ENCODE data around the gene CNTD1. TPM values are rescaled to one million over a fixed set of nuclear protein-coding genes. Genes with fewer than 3 reads are reported as not detected.

Gene CNTD1
- total RNA-seq, 2 experiments from 2014 or later, result not detected

GRCh38 chr17:42796066-42796758 lies 2.4 kb upstream of the CNTD1 start:
- no peaks in the 10 kb centered on the region for H3K9me3 Mint-ChIP-seq
- POLR2A ChIA-PET, result no interaction called here
- peaks cover 9% of the 10 kb centered on the region for H3K36me3 Mint-ChIP-seq (ENCODE audit: low read depth)
- no peak overlapping the region for H3K4me3 Mint-ChIP-seq
- peaks cover 5% of the 10 kb centered on the region for H3K27me3 Mint-ChIP-seq
- H3K27ac Mint-ChIP-seq, result no peak overlapping the region
- peaks cover 24% of the 10 kb centered on the region for H3K4me1 Mint-ChIP-seq
- CTCF ChIA-PET, result no interaction called here
- no peak for DNase-seq

DNA sequence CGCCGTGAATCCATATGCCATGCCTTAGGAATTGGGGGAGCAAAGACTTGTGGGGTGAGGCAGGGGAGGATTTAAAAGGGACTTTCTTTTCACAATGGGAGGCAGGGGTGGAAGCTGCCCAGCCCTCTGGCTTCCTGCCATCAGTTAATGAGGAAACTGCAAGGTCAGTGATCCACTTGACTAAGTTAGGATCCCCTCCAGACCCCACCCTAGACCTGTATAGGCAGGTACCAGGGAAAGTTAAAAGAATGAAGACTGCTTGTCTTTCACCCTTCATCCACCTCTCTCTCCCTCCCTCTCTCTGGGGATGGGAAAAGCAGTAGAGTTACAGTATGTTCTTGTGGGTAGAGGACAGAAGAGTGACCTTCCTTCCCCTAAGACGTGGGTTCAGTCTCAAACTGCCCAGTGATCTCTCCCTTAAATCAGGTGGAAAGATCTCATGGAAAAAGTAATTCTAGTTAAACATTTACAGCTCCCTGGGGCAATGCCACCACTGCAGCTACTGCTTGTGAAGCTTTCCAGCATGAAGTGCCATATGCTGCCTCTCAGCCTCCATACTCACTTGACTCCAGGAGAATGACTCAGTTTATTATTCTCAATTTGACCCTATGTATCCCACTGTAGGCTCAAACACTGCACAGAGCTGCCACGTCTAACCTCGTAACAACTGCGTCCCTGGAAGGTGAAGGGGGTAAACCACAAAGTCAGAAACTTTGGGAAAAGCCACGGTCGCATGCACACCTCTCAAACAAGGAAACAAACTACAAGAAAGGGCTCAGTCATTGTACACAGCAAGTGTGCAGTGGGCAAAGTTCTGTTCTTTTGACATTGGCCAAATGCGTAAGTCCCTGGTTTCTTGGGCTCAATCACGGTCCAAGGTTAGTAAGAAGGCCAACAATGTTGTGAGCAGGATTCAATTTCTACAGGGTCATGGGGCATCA lies 1.3 kb upstream of the CNTD1 start:
- Mint-ChIP-seq H3K27ac (no peak overlapping the region), H3K4me1 (peaks cover 24% of the 10 kb centered on the region), H3K27me3 (peaks cover 10% of the 10 kb centered on the region), H3K36me3 (ENCODE audit: low read depth) (peaks cover 9% of the 10 kb centered on the region), H3K9me3 (no peaks in the 10 kb centered on the region), H3K4me3 (peak overlapping the region; percentile 91)
- ChIA-PET POLR2A (interaction anchor here (1.1 to 2.5 kb wide), 4 partner anchors 11 to 327 kb away, joined by 3 to 9 read pairs (median 4); partner anchors contain the start of genes BECN1 and BRCA1), CTCF (interaction anchor here (1.3 kb wide), 1 partner anchor 25 kb away, joined by 5 read pairs; no protein-coding TSS in a partner anchor)
- no peak for DNase-seq

GRCh38 chr17:42798011-42798382 lies 664 bp upstream of the CNTD1 start:
- H3K4me1 Mint-ChIP-seq, result peaks cover 24% of the 10 kb centered on the region
- peaks cover 9% of the 10 kb centered on the region for H3K36me3 Mint-ChIP-seq (ENCODE audit: low read depth)
- H3K9me3 Mint-ChIP-seq, result no peaks in the 10 kb centered on the region
- POLR2A ChIA-PET, result interaction anchor here (0.7 to 2.5 kb wide), 5 partner anchors 11 to 326 kb away, joined by 3 to 9 read pairs (median 3); partner anchors contain the start of genes BECN1, BRCA1 and VPS25
- CTCF ChIA-PET, result interaction anchor here (0.7 to 1.3 kb wide), 4 partner anchors 24 to 200 kb away, joined by 3 to 5 read pairs (median 4); partner anchors contain the start of genes BECN1, RPL27 and VPS25
- H3K27ac Mint-ChIP-seq, result no peak overlapping the region
- H3K4me3 Mint-ChIP-seq, result peak overlapping the region; percentile 91
- no peak for DNase-seq
- H3K27me3 Mint-ChIP-seq, result peaks cover 10% of the 10 kb centered on the region

DNA sequence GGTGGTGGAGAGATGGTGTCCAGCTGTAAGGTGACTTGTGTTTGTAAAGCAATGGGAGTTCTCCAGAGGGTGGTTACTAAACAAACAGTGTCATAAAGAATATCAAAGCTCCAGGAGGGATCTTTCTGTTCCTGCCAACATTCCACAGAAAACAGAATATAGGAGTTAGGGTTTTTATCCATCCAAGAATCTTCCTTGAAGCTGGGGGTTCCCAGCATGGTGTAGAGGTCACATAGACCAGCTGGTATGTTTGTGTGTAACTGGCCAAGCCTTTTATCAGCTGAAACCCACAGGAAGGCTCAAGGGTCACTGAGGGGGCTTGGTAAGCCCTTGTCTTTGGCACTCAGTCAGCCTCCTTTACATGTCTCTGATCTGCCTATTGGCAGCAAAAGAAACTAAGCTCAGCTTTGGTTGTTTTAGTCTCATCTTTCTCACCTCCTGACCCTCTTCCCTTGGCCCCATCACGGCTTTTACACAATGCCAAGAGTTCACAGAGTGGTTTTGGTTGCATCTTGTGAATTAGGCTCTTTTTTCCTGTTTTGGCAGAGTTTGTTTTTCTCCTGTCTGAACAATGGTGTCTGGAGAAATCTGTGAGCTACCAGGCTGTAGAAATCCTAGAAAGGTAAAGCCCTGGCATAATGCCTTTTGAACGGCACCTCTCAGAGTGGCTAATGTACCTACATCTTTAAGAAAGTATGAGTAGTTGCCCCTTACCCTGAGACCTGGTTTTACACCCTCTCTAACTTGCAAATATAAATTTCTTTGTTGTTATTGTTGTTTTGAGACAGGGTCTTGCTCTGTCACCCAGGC lies 4.6 kb downstream of the CNTD1 start:
- H3K4me3 Mint-ChIP-seq, result no peak overlapping the region
- no peak overlapping the region for H3K27ac Mint-ChIP-seq

GRCh38 chr17:42804918-42805367 lies 6.3 kb downstream of the CNTD1 start:
- H3K9me3 Mint-ChIP-seq, result no peaks in the 10 kb centered on the region
- peaks cover 10% of the 10 kb centered on the region for H3K36me3 Mint-ChIP-seq (ENCODE audit: low read depth)
- H3K27me3 Mint-ChIP-seq, result peaks cover 10% of the 10 kb centered on the region
- H3K27ac Mint-ChIP-seq, result no peak overlapping the region
- ChIA-PET POLR2A (interaction anchor here (1.0 kb wide), 1 partner anchor 19 kb away, joined by 3 read pairs; the partner anchor contains the start of gene BECN1), CTCF (no interaction called here)
- no peak for DNase-seq
- no peak overlapping the region for H3K4me3 Mint-ChIP-seq
- no peaks in the 10 kb centered on the region for H3K4me1 Mint-ChIP-seq

More for the DNA sequence above, 4.6 kb downstream of the CNTD1 start:
- Mint-ChIP-seq H3K4me1 (peaks cover 6% of the 10 kb centered on the region), H3K36me3 (ENCODE audit: low read depth) (peaks cover 2% of the 10 kb centered on the region), H3K9me3 (no peaks in the 10 kb centered on the region), H3K27me3 (peaks cover 10% of the 10 kb centered on the region)
- no peak for DNase-seq
- ChIA-PET POLR2A (interaction anchor here (1.8 kb wide), 1 partner anchor 30 kb away, joined by 7 read pairs; the partner anchor contains the start of gene VPS25), CTCF (interaction anchor here (1.1 kb wide), 1 partner anchor 21 kb away, joined by 4 read pairs; the partner anchor contains the start of gene BECN1)

DNA sequence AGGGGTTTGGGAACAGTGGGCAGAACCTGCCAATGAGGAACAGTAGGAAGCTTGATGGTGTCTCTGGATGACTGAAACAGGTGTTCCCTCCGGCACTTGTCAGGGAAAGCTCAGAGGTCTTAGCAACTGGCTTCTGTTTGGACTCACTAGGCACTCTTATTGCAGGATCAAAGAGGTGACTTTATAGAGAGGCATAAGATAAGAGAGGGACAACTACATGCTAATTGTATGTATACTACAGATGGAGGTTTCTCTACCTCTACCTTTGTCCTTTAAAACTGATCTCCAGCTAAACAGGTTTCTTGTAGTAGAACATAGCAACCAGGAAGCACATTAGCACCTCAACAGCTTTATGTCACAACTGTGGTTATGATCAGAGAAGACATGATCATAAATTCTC lies 7.6 kb downstream of the CNTD1 start:
- Mint-ChIP-seq H3K4me3 (no peak overlapping the region), H3K27ac (no peak overlapping the region), H3K9me3 (no peaks in the 10 kb centered on the region), H3K4me1 (no peaks in the 10 kb centered on the region), H3K27me3 (peaks cover 5% of the 10 kb centered on the region), H3K36me3 (ENCODE audit: low read depth) (peaks cover 20% of the 10 kb centered on the region)
- ChIA-PET POLR2A (interaction anchor here (0.7 to 0.8 kb wide), 2 partner anchors 8 to 365 kb away, joined by 3 read pairs; partner anchors contain the start of gene NBR1), CTCF (interaction anchor here (1.3 kb wide), 1 partner anchor 10 kb away, joined by 3 read pairs; no protein-coding TSS in a partner anchor)
- no peak for DNase-seq

- no peak for DNase-seq
- ChIA-PET CTCF (interaction anchor here (1.0 to 1.1 kb wide), 2 partner anchors 11 to 46 kb away, joined by 3 to 4 read pairs; no protein-coding TSS in a partner anchor), POLR2A (interaction anchor here (0.7 kb wide), 1 partner anchor 15 kb away, joined by 3 read pairs; the partner anchor contains the start of gene BECN1)
- H3K36me3 Mint-ChIP-seq (ENCODE audit: low read depth), result peaks cover 37% of the 10 kb centered on the region
- H3K4me3 Mint-ChIP-seq, result no peak overlapping the region
- H3K4me1 Mint-ChIP-seq, result no peaks in the 10 kb centered on the region
- H3K9me3 Mint-ChIP-seq, result no peaks in the 10 kb centered on the region
- H3K27ac Mint-ChIP-seq, result no peak overlapping the region
- H3K27me3 Mint-ChIP-seq, result no peaks in the 10 kb centered on the region
These were observed 10.6 kb downstream of the CNTD1 start for GRCh38 chr17:42809250-42809649.

DNA sequence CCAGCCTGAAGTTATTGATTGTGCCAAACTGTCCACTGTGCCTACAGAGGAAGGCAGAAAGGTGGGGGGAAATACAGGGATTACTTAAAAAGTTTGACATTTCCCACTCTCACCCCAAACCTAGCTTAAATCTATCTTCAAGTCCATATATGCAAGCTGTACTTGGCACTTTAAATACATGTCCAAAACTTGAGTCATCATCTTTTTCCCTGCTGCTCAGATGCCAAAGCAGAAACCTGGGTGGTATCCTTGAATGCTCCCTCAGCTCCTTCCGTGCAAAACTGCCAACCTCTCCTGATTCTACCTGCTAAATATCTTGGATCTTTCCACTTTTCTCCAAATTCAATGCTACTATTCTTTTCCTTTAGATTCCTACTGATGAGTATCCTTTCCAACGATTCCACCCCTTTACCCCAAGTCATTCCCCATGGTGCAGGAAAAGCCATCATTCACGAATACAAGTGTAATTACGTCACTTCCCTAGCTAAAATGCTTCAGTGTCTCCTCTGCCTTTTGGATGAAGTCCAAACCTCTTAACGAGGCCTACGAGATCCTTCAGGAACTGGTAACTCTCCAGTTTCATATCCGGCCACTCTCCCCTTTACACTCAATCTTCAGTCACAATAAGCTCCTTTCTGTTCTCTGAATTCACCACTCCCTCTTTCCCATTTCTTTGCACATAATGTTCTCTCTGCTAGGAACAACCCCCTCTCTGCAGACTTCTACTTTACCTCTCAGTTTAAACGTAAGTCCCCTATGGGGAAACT lies 16.2 kb downstream of the CNTD1 start:
- POLR2A ChIA-PET, result interaction anchor here (1.1 to 2.0 kb wide), 2 partner anchors 9 kb away, joined by 3 to 10 read pairs; partner anchors contain the start of gene BECN1
- Mint-ChIP-seq H3K27me3 (no peaks in the 10 kb centered on the region), H3K27ac (no peak overlapping the region), H3K9me3 (no peaks in the 10 kb centered on the region), H3K36me3 (ENCODE audit: low read depth) (peaks cover 74% of the 10 kb centered on the region), H3K4me3 (no peak overlapping the region), H3K4me1 (no peaks in the 10 kb centered on the region)
- CTCF ChIA-PET, result interaction anchor here (0.5 to 1.3 kb wide), 2 partner anchors 9 to 433 kb away, joined by 3 to 8 read pairs; partner anchors contain the start of gene BECN1
- DNase-seq, result no peak

DNA sequence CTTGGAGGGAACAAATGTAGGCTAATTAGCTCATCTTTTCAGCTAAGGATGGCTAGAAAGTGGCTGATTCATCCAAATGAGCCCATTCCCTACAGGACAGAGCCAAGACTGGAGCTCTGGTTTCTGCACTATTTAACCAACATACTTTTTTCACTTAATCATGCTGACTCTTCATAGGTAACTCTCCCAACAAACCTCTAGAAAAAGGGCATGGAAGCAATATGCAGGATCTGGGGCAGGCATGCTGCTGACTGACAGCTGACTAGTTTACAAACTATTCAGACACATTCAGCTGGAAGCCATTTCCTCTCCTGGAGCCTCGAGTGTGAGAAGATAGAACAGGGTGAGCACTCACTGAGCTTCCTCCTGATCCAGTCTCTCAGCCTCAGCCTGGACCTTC lies 19.2 kb downstream of the CNTD1 start:
- Mint-ChIP-seq H3K4me3 (no peak overlapping the region), H3K9me3 (no peaks in the 10 kb centered on the region), H3K36me3 (ENCODE audit: low read depth) (peaks cover 79% of the 10 kb centered on the region), H3K27ac (no peak overlapping the region), H3K4me1 (peaks cover 22% of the 10 kb centered on the region), H3K27me3 (no peaks in the 10 kb centered on the region)
- CTCF ChIA-PET, result no interaction called here
- DNase-seq, result no peak
- POLR2A ChIA-PET, result interaction anchor here (0.6 to 1.5 kb wide), 2 partner anchors 16 to 44 kb away, joined by 3 to 4 read pairs; partner anchors contain the start of gene VPS25

DNA sequence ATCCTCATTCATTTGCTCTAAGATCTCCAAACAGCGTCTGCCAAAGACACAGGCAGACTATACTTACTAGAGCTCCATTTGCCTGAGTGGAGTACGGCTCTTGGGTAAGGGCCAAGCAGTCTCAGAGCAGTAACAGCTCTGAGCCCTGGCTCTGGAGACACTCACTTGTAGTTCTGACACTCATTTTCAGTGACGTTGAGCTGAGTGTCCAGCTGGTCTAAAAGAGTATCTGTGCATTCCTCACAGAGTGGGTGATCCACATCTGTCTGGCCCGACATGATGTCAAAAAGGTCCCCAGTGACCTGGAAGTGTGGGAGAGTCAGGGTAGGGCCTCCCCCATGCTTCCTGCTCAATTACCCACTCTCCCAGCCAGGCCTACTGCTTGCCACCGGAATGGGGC lies 19.7 kb downstream of the CNTD1 start:
- peaks cover 78% of the 10 kb centered on the region for H3K36me3 Mint-ChIP-seq (ENCODE audit: low read depth)
- peaks cover 24% of the 10 kb centered on the region for H3K4me1 Mint-ChIP-seq
- no peak for DNase-seq
- H3K27ac Mint-ChIP-seq, result no peak overlapping the region
- no peaks in the 10 kb centered on the region for H3K27me3 Mint-ChIP-seq
- ChIA-PET CTCF (interaction anchor here (0.6 kb wide), 1 partner anchor 253 kb away, joined by 3 read pairs; no protein-coding TSS in a partner anchor), POLR2A (interaction anchor here (1.5 kb wide), 1 partner anchor 45 kb away, joined by 4 read pairs; the partner anchor contains the start of gene VPS25)
- H3K9me3 Mint-ChIP-seq, result no peaks in the 10 kb centered on the region
- no peak overlapping the region for H3K4me3 Mint-ChIP-seq

- H3K4me1 Mint-ChIP-seq, result peaks cover 36% of the 10 kb centered on the region
- CTCF ChIA-PET, result interaction anchor here (0.6 to 5.7 kb wide), 9 partner anchors 10 to 242 kb away, joined by 3 to 48 read pairs (median 3); partner anchors contain the start of genes PSMC3IP, PSME3, RPL27 and VPS25
- peaks cover 71% of the 10 kb centered on the region for H3K36me3 Mint-ChIP-seq (ENCODE audit: low read depth)
- POLR2A ChIA-PET, result interaction anchor here (1.4 kb wide), 1 partner anchor 13 kb away, joined by 5 read pairs; the partner anchor contains the start of gene PSME3
- peak; percentile 74 for DNase-seq
- no peak overlapping the region for H3K4me3 Mint-ChIP-seq
- H3K27ac Mint-ChIP-seq, result no peak overlapping the region
- no peaks in the 10 kb centered on the region for H3K27me3 Mint-ChIP-seq
- H3K9me3 Mint-ChIP-seq, result no peaks in the 10 kb centered on the region
These were observed 21.4 kb downstream of the CNTD1 start for GRCh38 chr17:42819939-42820535.
